Measurements from ENCODE around the gene EFNB2.

EFNB2 gene

DNA sequence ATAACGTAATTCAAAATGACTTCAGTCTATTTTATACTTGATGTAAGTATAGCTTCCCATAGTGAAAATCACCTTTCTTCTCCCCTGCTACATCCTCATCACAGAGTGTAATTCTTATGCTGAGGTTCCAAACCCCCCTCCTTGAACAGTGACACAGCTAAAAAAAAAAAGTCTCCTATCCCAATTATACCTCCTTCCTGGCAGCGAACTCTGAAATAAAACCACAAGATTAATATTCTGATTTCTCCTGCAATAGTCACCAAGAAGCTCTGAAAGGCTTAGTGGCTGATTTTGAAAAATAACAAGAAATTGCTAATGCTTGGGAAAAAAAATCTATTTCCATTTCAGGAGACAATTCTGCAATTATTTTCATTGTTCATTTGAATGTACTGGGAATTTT is 36.3 kb downstream of the EFNB2 start:
- no peak for DNase-seq

GRCh38 chr13:106498571-106498970 is 36.9 kb downstream of the EFNB2 start:
- no peak for DNase-seq

- no peak for DNase-seq
Measured at GRCh38 chr13:106498158-106498557, 37.3 kb downstream of the EFNB2 start.

DNA sequence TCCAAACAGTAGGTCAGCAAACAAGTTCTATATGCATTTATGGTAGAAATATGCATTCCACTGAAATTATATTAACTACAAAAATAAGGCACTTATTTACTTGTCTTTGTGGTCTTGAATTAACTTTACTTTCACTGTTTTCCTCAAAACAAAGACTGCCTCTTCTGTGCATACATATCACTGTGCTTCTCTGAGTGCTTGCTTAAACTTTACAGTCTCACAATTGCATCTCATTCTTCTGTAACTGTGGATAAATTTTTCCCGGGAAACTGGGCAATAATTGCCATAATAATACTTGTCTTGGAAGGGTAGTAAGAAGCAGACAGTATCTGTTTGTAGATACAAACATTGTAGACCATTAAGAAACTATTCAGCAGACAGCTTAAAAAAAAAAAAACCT is 38.4 kb downstream of the EFNB2 start:
- DNase-seq = no peak

- DNase-seq = no peak
Measured at GRCh38 chr13:106496072-106496997, 39.1 kb downstream of the EFNB2 start.

DNA sequence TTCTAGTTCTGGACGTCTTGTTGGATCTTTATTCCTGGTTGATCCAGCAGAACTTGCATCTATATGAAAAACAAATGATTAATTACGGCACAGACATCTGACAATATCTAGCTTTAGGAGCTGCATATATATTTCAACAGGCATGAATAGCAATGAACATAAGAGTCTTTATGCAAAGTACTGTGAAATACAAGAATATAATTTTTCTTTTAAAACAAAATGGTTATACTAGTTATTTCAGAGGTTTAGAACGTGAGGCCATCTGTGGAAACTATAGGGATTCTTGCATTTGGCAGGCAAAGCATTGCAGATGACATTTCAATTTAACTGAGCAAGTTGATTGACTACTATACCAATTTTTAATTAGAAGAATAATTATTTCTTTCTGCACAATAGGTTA is 40.5 kb downstream of the EFNB2 start:
- no peak for DNase-seq

DNA sequence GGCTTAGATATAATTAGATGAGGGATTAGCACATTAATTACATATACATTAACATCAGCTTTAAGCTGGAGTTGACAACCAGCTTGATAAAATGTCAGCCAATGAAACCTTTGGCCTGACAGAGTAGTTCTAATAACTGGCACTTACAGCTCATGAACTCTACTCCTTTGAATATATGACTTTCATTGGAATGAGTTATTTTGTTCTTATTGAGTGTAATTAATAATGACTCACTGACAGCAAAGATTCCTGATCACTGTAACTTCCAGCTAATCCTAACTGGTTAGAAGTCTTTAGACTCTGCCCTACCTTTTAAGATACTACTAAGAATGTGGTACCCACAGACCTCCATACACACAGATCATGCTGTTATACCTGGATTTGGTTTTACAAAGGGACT is 41.0 kb downstream of the EFNB2 start:
- no peak for DNase-seq

- DNase-seq = no peak
Measured at GRCh38 chr13:106493533-106494220, 41.8 kb downstream of the EFNB2 start.

GRCh38 chr13:106492588-106493475 is 42.6 kb downstream of the EFNB2 start:
- no peak for DNase-seq

GRCh38 chr13:106491928-106492587 is 43.4 kb downstream of the EFNB2 start:
- DNase-seq = no peak

DNA sequence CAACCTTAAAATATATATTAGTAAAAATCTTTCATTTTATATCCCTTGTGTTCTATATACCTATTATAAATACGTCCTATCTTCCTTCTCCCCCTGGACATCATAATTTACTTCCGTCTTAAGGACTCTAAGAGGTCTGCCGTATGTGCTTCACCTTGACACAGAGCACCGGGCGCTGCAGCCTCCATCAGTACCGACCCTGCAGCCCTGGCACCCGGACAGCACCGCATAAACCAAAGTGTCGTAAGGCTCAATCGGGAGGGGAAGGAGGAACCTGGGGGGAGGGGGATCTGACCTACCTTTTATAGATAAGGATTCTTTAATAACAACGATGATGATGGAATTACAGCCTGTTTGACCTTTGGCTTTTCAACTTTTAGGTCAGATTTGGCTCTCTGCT is 44.0 kb downstream of the EFNB2 start:
- DNase-seq = no peak

DNA sequence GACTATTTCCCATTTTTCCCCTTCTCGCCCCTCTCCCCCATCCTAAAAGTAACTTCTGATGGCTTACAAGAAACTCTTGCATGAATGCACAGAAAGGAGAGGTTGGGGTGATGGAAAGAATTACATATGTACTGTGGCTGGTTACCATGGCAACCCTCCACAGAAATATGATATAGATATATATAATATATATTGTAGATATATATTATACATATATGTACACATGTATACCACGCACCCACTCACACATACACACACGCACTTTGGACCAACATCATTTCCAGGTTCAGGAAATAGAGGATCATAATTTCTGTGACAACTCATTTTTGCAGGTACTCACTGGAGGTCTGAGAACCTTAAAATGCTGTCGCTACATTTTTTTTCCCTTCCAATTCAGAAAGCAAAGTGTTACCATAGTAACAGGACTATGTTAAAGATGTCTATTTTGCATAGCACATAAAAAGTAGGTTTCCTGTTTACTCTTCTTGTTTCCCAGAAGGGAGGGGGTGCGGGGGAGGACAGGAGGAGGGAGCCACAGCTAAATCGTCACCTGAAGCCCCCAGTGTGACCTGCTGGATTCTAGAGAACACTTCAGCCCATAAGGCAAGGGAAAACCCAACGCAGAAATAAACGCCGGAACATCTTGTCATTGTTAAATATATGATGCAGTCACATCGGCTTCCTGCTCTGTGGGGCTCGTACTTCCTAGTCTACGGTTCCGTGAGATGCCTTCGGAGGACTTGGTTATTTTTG is 44.7 kb downstream of the EFNB2 start:
- no peak for DNase-seq

DNA sequence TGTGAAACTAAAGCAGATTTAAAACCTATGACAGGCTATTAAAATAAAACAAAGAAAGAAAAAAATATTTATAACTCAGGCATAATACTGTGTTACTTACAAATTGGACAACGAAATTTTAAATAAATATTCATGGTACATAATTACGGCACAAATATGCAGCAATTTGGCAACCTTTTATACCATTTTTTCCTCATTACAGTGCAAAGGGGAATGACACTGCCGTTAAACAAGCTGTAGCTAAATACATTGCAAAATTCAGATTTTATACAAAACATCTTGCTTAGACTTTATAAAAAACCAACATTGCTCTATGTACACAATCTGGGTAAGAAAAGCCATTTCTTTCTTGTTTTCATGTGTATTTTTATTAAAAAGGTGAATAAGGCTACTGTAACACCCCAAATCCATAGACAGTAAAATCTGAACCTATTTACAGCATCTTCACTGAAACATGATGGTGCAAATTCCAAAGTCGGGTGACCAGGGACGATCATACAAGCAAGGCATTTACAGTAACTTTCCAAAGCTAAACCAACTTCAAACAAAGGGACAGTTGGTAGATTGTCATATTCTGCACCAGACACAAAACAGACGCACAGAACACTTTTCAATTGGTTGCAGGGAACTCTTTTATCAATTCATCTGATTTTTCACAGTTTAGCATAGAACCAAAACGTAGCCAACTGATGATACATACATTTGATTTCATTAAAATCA is 45.5 kb downstream of the EFNB2 start:
- DNase-seq = no peak

DNA sequence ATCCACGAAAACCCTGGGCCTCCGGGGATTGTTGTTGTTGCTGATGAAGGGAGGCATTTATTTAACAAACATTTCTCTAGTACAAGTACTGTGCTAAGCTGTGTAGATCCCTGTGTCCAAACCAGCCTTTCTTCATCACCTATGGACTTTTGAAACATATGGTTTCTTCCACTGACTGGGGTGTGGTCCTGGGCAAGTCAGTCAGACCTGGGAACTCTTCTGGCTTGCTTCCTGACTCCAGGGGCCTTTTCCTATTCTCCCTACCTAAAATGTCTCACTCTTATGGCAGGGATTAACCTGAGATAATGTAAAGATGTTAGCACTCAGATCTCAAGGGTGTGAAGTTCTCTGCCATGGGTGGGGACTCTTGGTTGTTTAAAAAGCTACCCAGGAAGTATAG is 46.8 kb downstream of the EFNB2 start:
- DNase-seq = no peak

- DNase-seq = no peak
Measured at GRCh38 chr13:106488076-106488475, 47.4 kb downstream of the EFNB2 start.

GRCh38 chr13:106487129-106487528 is 48.3 kb downstream of the EFNB2 start:
- DNase-seq = no peak

GRCh38 chr13:106486287-106486686 is 49.2 kb downstream of the EFNB2 start:
- DNase-seq = no peak

DNA sequence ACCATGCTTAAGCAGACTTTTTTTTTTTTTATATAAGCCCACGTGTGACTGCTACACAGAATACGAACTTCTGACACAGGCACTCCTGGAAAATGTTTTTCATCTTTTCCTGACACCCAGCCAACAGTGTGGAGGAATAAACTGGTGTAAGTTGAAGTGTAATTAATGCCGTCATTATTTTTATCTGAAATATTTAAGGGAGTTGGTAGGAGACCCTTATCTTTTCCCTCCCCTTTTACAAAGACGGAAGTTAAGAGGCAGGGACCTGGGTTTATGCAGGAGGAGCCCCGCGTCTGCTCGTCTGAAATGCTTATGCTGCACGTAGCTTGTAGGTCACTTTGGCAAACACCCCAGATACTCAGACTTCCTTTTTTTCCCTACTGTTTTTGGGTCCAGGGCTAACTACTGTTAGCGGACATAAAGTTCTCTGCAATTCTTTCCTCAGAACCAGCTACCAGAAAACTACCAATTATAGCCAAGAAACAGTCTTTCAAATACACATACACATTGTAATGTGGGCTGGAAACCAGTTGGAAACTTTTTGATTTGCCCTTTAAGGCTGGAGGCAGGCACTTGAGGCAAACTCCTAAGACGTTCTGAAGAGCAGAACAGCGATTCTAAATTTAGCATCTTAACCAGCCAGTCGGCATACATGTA is 50.8 kb downstream of the EFNB2 start:
- DNase-seq = no peak

- no peak for DNase-seq
Measured at GRCh38 chr13:106484084-106484483, 51.4 kb downstream of the EFNB2 start.

DNA sequence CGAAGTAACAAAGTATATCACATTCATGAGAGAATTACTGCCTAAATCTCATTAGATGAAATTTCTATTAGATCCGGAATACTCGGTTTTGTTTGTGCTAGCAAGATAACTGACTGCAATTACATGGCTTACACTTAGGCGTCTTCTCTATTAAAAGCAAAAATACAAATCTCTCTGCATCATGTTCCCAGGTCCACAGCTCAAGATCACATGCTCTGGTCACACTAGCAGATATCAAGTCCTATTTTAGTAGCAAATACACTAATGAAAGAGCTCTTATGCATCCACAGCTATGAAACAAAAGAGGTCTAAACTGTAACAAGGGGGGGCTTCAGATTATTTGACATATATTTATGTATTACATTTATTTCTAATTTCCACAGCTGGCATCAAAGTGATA is 53.5 kb downstream of the EFNB2 start:
- no peak for DNase-seq
